ENCODE data around the gene DRC3.

DNA sequence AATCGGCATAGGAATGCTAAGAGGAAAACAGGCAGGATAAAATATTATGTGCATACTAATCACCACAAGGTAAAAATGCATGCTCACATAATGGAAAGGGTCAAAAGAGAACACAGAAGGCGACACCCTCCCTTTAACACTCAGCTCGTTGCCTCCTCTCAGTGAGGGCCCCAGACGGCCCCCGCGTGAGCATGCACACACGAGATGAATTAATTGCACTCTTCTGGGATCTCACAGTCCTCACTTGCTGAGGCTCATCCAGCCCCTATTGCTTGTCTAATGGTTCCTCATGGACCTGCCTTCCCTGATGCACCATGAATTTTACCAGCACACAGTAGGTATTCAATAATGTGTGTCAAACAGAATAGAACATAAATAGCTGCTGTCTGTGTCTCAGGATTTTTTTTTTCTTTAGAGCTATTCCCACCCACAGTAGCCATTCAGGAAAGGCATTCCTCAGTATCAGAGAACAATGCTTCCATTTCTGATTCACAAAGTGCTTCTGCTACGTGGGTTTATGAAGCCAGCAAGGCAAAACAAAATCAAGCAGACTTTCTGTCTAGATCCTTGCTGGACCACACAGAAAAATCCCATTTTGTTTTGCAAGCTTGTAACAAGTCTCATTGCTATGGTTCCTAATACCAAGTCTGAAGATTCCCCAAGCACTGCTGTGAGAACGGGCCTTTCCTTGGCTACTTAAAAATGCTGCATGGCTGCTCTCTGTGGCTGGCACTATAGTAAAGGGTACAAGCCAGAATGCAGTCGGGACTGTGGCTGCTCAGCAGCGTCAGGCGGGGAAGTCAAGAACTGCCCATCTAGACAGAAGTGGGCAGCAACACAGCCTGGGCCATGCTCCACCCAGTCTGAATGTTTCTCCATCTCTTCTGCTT, 44.0 kb upstream of the DRC3 start:
- TF ChIP-seq, protein P1, sequence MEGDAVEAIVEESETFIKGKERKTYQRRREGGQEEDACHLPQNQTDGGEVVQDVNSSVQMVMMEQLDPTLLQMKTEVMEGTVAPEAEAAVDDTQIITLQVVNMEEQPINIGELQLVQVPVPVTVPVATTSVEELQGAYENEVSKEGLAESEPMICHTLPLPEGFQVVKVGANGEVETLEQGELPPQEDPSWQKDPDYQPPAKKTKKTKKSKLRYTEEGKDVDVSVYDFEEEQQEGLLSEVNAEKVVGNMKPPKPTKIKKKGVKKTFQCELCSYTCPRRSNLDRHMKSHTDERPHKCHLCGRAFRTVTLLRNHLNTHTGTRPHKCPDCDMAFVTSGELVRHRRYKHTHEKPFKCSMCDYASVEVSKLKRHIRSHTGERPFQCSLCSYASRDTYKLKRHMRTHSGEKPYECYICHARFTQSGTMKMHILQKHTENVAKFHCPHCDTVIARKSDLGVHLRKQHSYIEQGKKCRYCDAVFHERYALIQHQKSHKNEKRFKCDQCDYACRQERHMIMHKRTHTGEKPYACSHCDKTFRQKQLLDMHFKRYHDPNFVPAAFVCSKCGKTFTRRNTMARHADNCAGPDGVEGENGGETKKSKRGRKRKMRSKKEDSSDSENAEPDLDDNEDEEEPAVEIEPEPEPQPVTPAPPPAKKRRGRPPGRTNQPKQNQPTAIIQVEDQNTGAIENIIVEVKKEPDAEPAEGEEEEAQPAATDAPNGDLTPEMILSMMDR (IDR thresholded peaks at IDR 0.05; ENCODE audit: poor library complexity), result no peak
- no peak for TF ChIP-seq EZH2 (IDR thresholded peaks at IDR 0.05; ENCODE audit: borderline replicate concordance)
- TF ChIP-seq EZH2phosphoT487 (IDR thresholded peaks at IDR 0.05; ENCODE audit: low read depth, severe bottlenecking, unreplicated experiment), result no peak
